Thyroid gland (tissue), 4 donors: ENCODE results near the gene CRY2. TPM values are rescaled to one million over a fixed set of nuclear protein-coding genes. Genes with fewer than 3 reads are reported as not detected.

Experiments
- DNase-seq, 2 donors: peaks; one replicate each; pipeline ENCODE4 v3.0.0-alpha.2; 2019
- H3K27ac ChIP-seq, 3 donors: fragments of 200-600 bp; sonication (generic); 1 replicate in 2 of 3; 2 replicates in 1 of 3; pipeline ENCODE4 v1.5.1; 2016 to 2019; ENCODE audit warnings: mild to moderate bottlenecking in 1 of 3, moderate library complexity in 1 of 3
- H3K27me3 ChIP-seq: fragments of 200-600 bp; sonication (generic); one replicate; pipeline ENCODE4 v1.5.1; 2019
- H3K36me3 ChIP-seq, 2 donors: fragments of 200-600 bp; sonication (generic); one replicate each; pipeline ENCODE4 v1.5.1; 2016 to 2019
- H3K4me1 ChIP-seq, 2 donors: fragments of 200-600 bp; sonication (generic); one replicate each; pipeline ENCODE4 v1.5.1; 2017 to 2019
- H3K4me3 ChIP-seq, 3 donors: fragments of 200-600 bp; sonication (generic); replicated peaks in 1 of 3; 1 replicate in 2 of 3; 2 replicates in 1 of 3; pipeline ENCODE4 v1.5.1; 2016; ENCODE audit warnings: mild to moderate bottlenecking in 1 of 3
- H3K9me3 ChIP-seq: fragments of 200-600 bp; sonication (generic); one replicate; pipeline ENCODE4 v1.5.1; 2017
- POLR2A ChIP-seq, 2 donors: fragments of 450-650 bp; IDR thresholded peaks; one replicate each; pipeline ENCODE4 v1.6.1; 2017; ENCODE audit warnings: antibody characterized with exemption in 2 of 2, mild to moderate bottlenecking in 2 of 2, moderate library complexity in 1 of 2
- WGBS, 2 donors: methylation state at CpG; one replicate each; pipeline ENCODE4 v1.1.5; 2017; 5-methylcytosine and 5-hydroxymethylcytosine counted together
- intact Hi-C: fragments of 100-400 bp; cut with DNase I; formaldehyde crosslinking; loops from one replicate; pipeline ENCODE4 v1.15.1; 2023
- total RNA-seq, 4 donors: library from RNA; depleted of rRNA; stranded (reverse); fragments of >200 nt; gene quantifications; one replicate each; pipeline ENCODE4 v1.2.3, GENCODE V29; 2016
- TF ChIP-seq, protein P1 (sequence below), 6 experiments: fragments of 200-600 bp in 3 of 6; fragments of 450-650 bp in 3 of 6; sonication (generic) in 3 of 6; IDR thresholded peaks; one replicate each; pipeline ENCODE4 v1.5.1; 2016 to 2019; ENCODE audit warnings: antibody characterized with exemption in 6 of 6, mild to moderate bottlenecking in 2 of 6, inconsistent platforms in 1 of 6, moderate library complexity in 1 of 6

CRY2 gene
- 100 to 1,000 TPM in 1 of 4 donors, 10 to 100 TPM in 3; 49.5 to 117 (median 57.8) TPM for total RNA-seq

DNA sequence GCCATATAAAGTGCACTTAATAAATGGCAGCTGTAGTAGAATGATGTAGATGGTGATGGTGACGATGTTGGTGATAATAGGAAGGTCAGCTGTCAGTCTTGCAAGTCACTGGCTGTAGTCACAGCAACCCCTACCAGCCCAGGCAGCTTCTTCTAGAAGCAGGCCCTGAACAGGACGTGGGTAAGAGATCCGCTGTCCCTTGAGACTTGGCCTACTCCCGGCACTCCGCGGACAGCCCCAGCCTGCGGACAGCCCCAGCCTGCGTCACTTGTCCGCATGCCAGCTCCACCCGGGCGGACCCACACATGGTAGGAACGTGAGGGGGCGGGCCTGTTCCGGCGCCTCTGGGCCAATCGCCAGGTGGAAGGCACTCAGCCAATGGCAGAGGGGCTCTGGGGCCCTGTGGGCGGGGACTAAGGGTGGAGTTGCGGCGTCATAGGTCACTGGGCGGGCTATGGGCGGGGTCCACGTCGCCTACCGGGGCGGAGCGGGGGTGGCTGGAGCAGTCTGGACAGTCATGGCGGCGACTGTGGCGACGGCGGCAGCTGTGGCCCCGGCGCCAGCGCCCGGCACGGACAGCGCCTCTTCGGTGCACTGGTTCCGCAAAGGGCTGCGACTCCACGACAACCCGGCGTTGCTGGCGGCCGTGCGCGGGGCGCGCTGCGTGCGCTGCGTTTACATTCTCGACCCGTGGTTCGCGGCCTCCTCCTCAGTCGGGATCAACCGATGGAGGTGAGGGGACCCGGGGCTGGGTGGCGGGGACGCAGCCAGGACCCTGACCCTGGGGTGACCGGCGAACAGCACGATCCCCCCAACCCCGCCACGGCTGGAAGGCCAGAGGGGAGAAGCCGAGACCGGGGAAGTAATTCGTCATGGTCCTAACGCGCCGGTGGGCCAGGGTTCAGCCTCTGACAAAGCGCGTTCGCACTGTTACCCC is at the start of gene CRY2:
Gene CRY2 (plus strand): TSS at position 502 of the 937 bp plus-strand sequence. CDS start 16 bp downstream, at position 518.
- WGBS, 2 donors = 2% methylated on average over 10 to 11 of the region's 75 CpGs
- intact Hi-C loops = no loop called here

DNA sequence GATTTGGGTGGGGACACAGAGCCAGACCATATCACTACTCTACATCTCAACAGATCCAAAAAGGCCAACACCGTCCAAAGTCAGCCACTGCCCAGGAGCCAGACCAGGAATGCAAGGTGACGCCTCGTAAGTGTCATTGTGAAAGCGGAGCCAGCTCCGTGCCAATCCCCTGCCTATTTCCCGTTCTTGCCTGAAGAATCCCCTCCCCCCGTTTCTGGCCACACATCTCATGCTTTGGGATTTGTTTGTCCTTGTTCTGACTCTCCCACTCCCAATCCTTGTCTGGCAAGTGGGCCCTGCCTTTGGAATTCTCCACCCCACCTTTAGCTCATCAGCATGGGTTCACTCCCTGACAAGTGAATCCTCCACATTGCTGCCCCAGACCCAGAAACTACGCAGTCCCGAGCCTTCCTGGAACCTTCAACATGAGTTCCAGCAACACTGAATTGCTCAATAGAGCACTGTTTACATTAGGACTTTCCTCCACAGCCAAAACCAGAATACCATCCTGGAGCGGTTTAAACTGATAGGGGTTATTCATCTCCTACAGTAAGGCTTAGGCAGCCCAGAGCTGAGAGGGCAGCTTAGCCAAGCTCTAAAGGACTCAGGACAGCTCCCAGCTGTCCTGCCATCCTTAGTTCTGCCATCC is 48.4 kb upstream of the CRY2 start:
- TF ChIP-seq, protein P1, sequence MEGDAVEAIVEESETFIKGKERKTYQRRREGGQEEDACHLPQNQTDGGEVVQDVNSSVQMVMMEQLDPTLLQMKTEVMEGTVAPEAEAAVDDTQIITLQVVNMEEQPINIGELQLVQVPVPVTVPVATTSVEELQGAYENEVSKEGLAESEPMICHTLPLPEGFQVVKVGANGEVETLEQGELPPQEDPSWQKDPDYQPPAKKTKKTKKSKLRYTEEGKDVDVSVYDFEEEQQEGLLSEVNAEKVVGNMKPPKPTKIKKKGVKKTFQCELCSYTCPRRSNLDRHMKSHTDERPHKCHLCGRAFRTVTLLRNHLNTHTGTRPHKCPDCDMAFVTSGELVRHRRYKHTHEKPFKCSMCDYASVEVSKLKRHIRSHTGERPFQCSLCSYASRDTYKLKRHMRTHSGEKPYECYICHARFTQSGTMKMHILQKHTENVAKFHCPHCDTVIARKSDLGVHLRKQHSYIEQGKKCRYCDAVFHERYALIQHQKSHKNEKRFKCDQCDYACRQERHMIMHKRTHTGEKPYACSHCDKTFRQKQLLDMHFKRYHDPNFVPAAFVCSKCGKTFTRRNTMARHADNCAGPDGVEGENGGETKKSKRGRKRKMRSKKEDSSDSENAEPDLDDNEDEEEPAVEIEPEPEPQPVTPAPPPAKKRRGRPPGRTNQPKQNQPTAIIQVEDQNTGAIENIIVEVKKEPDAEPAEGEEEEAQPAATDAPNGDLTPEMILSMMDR (IDR thresholded peaks at IDR 0.05) = no peak
- TF ChIP-seq POLR2A (IDR thresholded peaks at IDR 0.05) = no peak
- Histone ChIP-seq H3K27ac (no peak overlapping the region), H3K4me3 (no peak overlapping the region), H3K27me3 (no peaks in the 10 kb centered on the region), H3K36me3 (no peaks in the 10 kb centered on the region), H3K4me1 (peaks cover 0 to 4% of the 10 kb centered on the region in 2 donors), H3K9me3 (no peaks in the 10 kb centered on the region)
- 62 to 64% methylated on average over 10 of the region's 10 CpGs for WGBS, 2 donors
- peak; percentile 55 to 74 for DNase-seq
- intact Hi-C loops = no loop called here

More for the DNA sequence above, at the start of gene CRY2:
- H3K4me1 ChIP-seq = peaks cover 31 to 53% of the 10 kb centered on the region in 2 donors
- H3K27ac ChIP-seq = peak within 1 kb of the TSS; percentile 90 to 98 (median 91)
- H3K4me3 ChIP-seq = peak within 1 kb of the TSS; percentile 74 to 98 (median 92)
- H3K36me3 ChIP-seq = no peaks in the 10 kb centered on the region
- peak; percentile 94 to 98 for TF ChIP-seq POLR2A (IDR thresholded peaks at IDR 0.05)
- TF ChIP-seq, protein P1 (IDR thresholded peaks at IDR 0.05) = peak in 1 of 6 experiments; percentile 20
- H3K9me3 ChIP-seq = no peaks in the 10 kb centered on the region
- H3K27me3 ChIP-seq = no peaks in the 10 kb centered on the region
- peak; percentile 99 for DNase-seq

DNA sequence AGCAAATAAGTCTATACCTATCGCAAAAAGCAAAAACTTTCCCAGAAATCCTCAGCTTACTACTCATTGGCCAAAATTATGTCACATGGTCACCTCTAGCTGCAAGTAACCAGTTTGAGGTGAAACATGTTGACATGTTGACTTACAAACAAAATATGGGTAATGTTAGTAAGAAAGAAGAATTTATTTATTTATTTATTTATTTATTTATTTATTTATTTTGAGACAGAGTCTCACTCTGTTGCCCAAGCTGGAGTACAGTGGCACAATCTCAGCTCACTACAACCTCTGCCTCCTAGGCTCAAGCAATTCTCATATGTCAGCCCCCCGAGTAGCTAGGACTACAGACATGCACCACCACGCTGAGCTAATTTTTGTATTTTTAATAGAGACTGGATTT is 47.7 kb upstream of the CRY2 start:
- Histone ChIP-seq H3K4me3 (no peak overlapping the region), H3K9me3 (no peaks in the 10 kb centered on the region), H3K27ac (no peak overlapping the region), H3K4me1 (peaks cover 0 to 4% of the 10 kb centered on the region in 2 donors), H3K27me3 (no peaks in the 10 kb centered on the region), H3K36me3 (no peaks in the 10 kb centered on the region)
- WGBS, 2 donors = 96 to 100% methylated on average over 3 of the region's 3 CpGs
- DNase-seq = no peak
- intact Hi-C loops = no loop called here
- no peak for TF ChIP-seq POLR2A (IDR thresholded peaks at IDR 0.05)
- TF ChIP-seq, protein P1 (IDR thresholded peaks at IDR 0.05) = no peak

DNA sequence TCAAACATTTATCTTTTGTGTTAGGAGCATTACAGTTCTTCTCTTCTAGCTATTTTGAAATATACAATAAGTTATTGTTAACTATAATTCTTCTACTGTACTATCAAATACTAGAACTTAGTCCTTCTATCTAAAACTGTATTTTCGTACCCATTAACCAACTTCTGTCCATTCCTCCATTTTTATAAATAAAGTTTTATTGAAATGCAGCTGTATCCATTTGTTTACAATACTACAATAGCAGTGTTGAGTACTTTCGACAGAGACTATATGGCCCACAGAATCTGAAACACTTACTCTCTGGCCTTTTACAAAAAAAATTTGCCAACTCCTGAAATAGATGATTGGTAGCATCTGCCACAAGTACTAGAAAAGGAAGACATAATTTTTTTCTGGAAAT is 47.0 kb upstream of the CRY2 start:
- 93 to 94% methylated on average over 2 of the region's 2 CpGs for WGBS, 2 donors
- Histone ChIP-seq H3K27ac (no peak overlapping the region), H3K4me3 (no peak overlapping the region), H3K4me1 (peaks cover 0 to 4% of the 10 kb centered on the region in 2 donors), H3K36me3 (no peaks in the 10 kb centered on the region), H3K9me3 (no peaks in the 10 kb centered on the region), H3K27me3 (no peaks in the 10 kb centered on the region)
- DNase-seq = no peak
- TF ChIP-seq POLR2A (IDR thresholded peaks at IDR 0.05) = no peak
- TF ChIP-seq, protein P1 (IDR thresholded peaks at IDR 0.05) = no peak
- intact Hi-C loops = loop anchor here (10.0 kb wide), 1 partner anchor 115 kb away; the partner anchor contains the start of gene PEX16
